GM13976 (cell line): ENCODE measurements around the gene MEF2A.

Experiments used
- DNase-seq: peaks from one replicate; pipeline ENCODE4 v3.0.0; 2012; ENCODE audit warnings: low spot score
- CTCF ChIP-seq: IDR thresholded peaks from 2 replicates; pipeline ENCODE4 v1.5.1; 2012; ENCODE audit warnings: borderline replicate concordance, mild to moderate bottlenecking; ENCODE audit not compliant: insufficient read depth; ENCODE audit errors: extremely low read depth, missing control alignments, control extremely low read depth
- in situ Hi-C: fragments of 300-500 bp; cut with MboI; formaldehyde crosslinking; loops from one replicate; pipeline ENCODE4 v1.12.0; 2022; ENCODE audit warnings: low sequenced_read_pairs, mixed read lengths, inconsistent platforms; ENCODE audit not compliant: unreplicated experiment

The MEF2A gene

GRCh38 chr15:99537344-99537743, 28.4 kb upstream of the MEF2A start:
- TF ChIP-seq CTCF: no peak
- in situ Hi-C loops: no loop called here
- no peak for DNase-seq

- no peak for TF ChIP-seq CTCF
- no peak for DNase-seq
- in situ Hi-C loops: no loop called here
Observed at GRCh38 chr15:99538261-99538660, 27.5 kb upstream of the MEF2A start.

- no peak for DNase-seq
- no peak for TF ChIP-seq CTCF
- in situ Hi-C loops: no loop called here
Observed at GRCh38 chr15:99542828-99543227, 23.0 kb upstream of the MEF2A start.

GRCh38 chr15:99545605-99546004, 20.2 kb upstream of the MEF2A start:
- no peak for DNase-seq
- TF ChIP-seq CTCF: no peak
- in situ Hi-C loops: no loop called here

GRCh38 chr15:99546441-99547100, 19.2 kb upstream of the MEF2A start:
- DNase-seq: no peak
- in situ Hi-C loops: no loop called here
- TF ChIP-seq CTCF: no peak

- no peak for TF ChIP-seq CTCF
- no peak for DNase-seq
- in situ Hi-C loops: no loop called here
Observed at GRCh38 chr15:99547517-99547916, 18.3 kb upstream of the MEF2A start.
